Measurements from ENCODE around the gene OLFM1. TPM values are rescaled to one million over a fixed set of nuclear protein-coding genes. Genes with fewer than 3 reads are reported as not detected.
"Not testable (repeated sequence)": the region's sequence is repeated elsewhere in the genome, so short reads cannot be mapped to it uniquely, and the experiment has no call there.

The OLFM1 gene
- polyA plus RNA-seq, 3 donors, result 6.5 to 24.8 (median 15.2) TPM

GRCh38 chr9:135155396-135155795 is 67.9 kb downstream of the OLFM1 start:
- no peak overlapping the region for H3K27ac ChIP-seq (ENCODE audit: low read depth, low read length)
- WGBS, 3 donors, result 78 to 81% (median 80%) methylated on average over 6 of the region's 6 CpGs

DNA sequence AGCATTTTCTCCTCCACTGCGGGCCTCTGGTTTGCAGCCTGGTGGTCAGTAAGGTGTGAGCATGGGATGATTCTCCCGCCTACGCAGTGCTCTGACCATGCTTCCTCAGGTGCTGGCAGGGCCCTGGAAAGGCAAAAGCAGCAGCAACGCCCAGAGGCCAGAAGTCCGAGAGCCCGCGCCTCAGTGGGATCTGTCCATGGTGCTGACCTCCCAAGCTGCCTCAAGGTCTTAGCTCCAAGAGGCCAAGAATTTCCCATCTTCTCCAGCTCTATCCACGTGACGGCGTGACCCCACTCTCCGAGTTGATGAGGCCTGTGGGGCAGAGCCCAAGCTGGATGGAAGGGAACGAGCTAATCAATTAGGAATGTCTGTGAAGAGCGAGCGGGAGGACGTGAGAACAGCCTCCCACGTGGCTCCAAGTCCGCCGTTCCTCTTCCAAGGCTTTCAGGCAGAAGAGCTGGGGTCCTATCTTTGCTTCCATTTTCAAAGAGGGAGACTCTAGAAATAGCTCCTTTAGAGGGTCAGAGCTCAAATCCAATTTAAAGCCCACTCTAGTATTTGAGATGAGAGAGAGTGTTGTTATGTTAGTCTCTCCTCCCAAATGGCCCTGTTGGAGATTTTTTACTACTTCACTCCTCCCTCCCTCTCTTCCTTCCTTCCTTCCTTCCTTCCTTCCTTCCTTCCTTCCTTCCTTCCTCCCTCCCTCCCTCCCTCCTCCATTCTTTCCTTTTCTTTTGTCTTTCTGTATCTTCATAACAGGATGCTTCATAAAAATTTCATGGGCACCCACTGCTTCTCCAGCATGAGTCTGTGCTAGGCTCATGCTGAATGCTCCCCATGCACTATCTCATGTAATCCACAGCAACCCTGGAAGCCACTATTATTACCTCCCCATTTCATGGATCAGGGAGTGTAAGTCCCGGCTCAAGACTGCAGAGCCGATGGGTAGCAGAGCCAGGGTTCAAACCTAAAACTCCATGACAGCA is 69.3 kb downstream of the OLFM1 start:
- 26 to 29% (median 27%) methylated on average over 20 of the region's 20 CpGs for WGBS, 3 donors
- H3K27ac ChIP-seq (ENCODE audit: low read depth, low read length), result no peak overlapping the region

GRCh38 chr9:135157856-135158563 is 70.5 kb downstream of the OLFM1 start:
- H3K27ac ChIP-seq (ENCODE audit: low read depth, low read length), result no peak overlapping the region
- WGBS, 3 donors, result 72 to 77% (median 72%) methylated on average over 9 of the region's 9 CpGs

GRCh38 chr9:135158564-135158937 is 71.1 kb downstream of the OLFM1 start:
- 76 to 79% (median 79%) methylated on average over 6 of the region's 6 CpGs for WGBS, 3 donors
- no peak overlapping the region for H3K27ac ChIP-seq (ENCODE audit: low read depth, low read length)

- 66 to 87% (median 75%) methylated on average over 11 of the region's 11 CpGs for WGBS, 3 donors
Observed at GRCh38 chr9:135159801-135160200, 72.3 kb downstream of the OLFM1 start.

GRCh38 chr9:135160862-135161261 is 73.4 kb downstream of the OLFM1 start:
- no peak overlapping the region for H3K27ac ChIP-seq (ENCODE audit: low read depth, low read length)
- WGBS, 3 donors, result 71 to 79% (median 77%) methylated on average over 7 of the region's 7 CpGs

More at GRCh38 chr9:135159801-135160200, 72.3 kb downstream of the OLFM1 start:
- no peak overlapping the region for H3K27ac ChIP-seq (ENCODE audit: low read depth, low read length)

GRCh38 chr9:135162599-135162998 is 75.1 kb downstream of the OLFM1 start:
- H3K27ac ChIP-seq (ENCODE audit: low read depth, low read length), result not testable (repeated sequence)
- 86 to 90% (median 87%) methylated on average over 14 to 15 of the region's 15 CpGs for WGBS, 3 donors

GRCh38 chr9:135163023-135163780 is 75.7 kb downstream of the OLFM1 start:
- H3K27ac ChIP-seq (ENCODE audit: low read depth, low read length), result no peak overlapping the region
- WGBS, 3 donors, result 69 to 78% (median 77%) methylated on average over 11 of the region's 11 CpGs

DNA sequence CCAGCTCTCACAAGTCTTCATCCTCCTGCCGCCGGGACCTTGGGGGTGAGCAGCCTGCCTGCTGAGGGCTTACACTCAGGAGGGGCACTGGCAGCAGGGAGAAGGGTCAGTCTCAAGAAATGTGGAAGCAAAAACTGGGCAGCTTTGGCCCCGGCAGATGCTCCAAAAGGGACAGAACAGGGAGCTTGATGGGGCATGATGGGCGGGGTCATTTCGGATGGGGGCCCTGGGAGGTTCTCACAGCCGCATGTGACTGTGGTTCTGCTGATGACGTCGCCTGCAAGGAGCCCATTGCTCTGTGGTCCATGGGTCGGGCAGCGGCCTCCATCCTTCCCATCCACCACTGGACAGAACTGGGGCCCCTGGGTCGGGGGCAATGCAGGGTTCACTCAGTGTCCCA is 76.6 kb downstream of the OLFM1 start:
- no peak overlapping the region for H3K27ac ChIP-seq (ENCODE audit: low read depth, low read length)
- 74 to 86% (median 83%) methylated on average over 11 of the region's 11 CpGs for WGBS, 3 donors

DNA sequence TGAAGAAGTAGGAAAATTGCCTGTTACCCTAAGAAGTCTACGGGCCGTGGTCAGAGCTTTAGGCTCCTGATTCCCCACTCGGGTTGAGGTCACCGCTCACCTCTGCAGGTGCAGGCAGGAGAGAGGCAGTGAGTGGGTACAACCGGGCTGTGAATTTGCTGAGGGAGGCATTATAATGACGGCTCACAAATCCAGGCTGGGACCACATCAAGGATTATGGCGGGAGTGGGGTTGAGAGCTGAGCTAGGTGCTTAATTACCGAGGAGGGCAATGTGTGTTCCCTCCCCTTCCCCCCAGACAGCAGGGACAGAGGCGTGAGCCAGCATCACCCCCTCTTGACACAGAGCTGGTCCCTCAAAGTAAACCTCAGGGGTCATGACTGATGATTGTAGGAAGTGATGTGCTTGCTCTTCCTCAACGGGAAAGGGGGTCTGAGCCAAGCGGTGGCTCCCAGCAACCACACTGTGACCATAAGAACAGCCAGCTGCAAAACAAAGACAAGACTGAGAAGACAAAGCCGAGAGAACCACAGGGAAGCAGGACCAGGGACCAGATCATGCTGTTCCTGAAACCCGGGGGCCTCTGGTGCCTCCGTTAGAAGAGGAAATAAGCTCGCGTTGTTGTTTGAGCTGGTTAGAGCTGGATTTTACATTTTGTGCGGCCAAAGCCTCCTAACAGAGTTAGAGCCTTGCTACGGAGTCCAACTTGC is 77.7 kb downstream of the OLFM1 start:
- H3K27ac ChIP-seq (ENCODE audit: low read depth, low read length), result no peak overlapping the region
- WGBS, 3 donors, result 63 to 71% (median 69%) methylated on average over 18 of the region's 18 CpGs

DNA sequence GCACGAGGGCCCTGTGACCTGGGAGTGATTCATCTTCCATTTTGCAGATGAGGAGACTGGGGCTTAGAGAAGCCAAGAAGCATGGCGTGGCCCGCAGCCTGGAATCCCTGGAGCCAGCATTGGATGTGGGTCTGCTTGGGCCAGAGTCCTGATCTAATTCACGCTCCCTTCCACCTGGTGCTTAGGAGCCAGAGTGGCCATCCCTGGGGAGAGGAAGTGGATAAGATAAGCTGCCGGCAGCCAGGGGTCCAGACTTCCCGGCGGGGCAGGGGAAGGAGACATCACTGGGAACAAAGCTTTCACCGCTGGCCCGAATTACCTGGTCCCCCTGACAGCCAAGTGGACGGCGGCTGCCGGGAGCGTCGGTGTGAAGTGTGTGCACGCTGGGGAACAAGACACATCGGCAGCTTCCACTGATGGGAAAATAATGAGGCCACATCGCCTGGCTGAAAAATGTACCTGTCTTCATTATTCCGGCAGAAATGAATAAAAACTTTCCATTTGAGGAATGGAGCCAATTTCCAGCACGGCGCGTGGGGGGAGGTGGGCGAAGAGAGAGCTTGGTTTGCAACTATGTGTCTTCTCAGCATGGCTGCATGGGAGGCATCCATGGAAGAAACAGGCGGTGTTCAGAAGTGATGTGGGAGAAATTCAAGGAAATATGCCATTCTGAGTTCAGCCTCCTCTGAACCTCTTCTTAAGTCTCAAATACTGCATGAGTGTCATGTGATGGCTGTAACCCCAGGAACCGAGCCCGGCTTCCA is 78.5 kb downstream of the OLFM1 start:
- WGBS, 3 donors, result 60 to 72% (median 68%) methylated on average over 25 of the region's 25 CpGs
- H3K27ac ChIP-seq (ENCODE audit: low read depth, low read length), result no peak overlapping the region

DNA sequence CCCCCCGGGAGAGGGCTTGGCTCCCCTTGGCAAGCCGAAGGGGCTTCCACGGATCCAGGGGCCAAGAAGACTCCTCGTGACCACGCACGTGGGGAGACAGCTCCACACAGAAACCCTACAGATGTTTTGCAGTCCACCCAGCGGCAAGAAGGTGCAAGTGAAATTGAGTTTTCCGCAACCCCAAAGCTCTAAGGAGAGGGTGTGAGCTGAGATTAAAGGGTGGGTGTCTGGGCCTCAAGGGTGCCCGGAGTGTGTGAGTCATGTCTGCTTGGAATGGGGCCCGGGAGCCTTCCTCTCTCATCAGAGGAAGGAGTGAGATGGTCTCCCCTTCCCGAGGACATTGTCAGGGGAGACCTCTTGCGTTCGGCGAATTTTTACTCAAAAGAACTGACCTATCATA is 79.1 kb downstream of the OLFM1 start:
- WGBS, 3 donors, result 79 to 83% (median 81%) methylated on average over 14 of the region's 14 CpGs
- H3K27ac ChIP-seq (ENCODE audit: low read depth, low read length), result no peak overlapping the region

DNA sequence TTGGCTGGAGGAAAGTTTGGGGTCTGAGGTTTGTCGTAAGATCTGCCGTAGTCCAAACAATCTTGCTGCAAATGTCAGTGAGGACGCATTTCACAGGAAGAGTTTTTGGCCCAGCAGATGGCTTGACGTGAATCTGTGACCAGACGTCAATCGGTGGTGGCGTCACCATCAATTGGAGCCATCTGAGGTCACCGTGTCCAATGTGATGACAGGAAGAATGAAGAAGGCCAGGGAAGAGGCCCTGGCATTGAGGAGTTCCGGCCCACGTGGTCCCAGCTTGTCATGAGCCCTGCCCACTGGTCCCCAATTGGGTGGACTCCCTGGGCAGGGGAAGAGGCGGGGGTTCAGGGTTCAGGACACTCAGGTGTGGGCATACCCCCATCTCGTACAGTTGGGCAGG is 79.9 kb downstream of the OLFM1 start:
- WGBS, 3 donors, result 79 to 86% (median 85%) methylated on average over 12 of the region's 12 CpGs
- H3K27ac ChIP-seq (ENCODE audit: low read depth, low read length), result no peak overlapping the region

DNA sequence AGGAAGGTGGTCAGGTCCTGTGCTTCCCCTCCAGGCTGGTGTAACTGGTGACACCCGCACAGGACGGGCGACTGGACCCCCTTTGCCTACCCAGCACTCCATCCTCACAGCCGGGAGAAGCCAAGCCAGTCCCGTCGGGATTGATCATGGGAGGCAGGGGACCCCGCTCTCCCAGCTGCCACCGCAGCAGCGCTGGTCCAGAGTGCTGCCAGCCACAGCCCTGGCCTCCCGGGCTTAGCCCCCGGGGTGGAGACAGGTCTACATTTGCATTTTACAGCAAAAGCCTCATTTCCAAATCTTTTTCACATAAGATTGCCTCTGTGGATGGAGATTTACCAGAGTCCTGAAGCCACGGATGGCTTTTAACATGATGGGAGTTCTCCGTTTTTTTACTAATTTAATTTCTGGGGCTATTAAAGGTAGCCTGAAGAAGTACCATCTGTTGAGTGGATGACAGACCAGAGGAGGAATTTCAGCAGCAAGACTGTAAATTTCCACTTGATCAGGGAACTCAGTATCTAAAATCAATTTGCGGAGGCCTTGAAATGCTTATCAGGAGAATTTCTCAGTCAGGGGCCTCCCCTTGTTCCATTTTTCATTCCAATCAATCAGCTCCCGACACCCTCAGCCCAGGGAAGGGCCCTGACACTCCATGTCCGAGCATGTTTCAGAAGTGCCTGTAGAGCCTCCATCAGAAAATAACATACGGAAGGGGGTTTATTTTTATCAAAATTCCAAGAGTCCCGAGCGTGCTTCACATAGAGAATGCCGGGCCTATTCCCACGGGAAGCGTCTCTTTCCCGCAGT is 80.6 kb downstream of the OLFM1 start:
- WGBS, 3 donors, result 39 to 80% (median 80%) methylated on average over 23 of the region's 23 CpGs
- no peak overlapping the region for H3K27ac ChIP-seq (ENCODE audit: low read depth, low read length)

- 82 to 90% (median 87%) methylated on average over 10 of the region's 10 CpGs for WGBS, 3 donors
- H3K27ac ChIP-seq (ENCODE audit: low read depth, low read length), result no peak overlapping the region
Observed at GRCh38 chr9:135169709-135170226, 82.3 kb downstream of the OLFM1 start.

DNA sequence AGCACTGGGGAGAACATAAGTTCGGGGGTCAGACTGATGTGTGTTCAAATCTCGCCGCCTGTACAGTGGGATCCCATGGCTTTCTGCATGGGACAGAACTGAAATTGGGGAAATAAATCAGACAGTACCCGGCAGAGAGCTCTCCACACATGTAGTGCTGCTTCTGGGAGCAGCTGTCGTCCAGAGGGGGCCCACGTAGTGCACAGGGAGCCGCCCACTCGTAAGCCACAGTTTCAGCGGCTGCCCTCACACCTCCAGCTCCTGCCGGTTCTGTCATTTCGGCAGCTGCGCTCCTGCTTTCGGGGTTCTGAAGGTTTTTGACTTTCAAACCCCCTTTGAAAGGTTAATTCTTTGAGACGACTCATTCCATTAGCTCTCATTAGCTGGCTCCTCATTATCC is 83.1 kb downstream of the OLFM1 start:
- 63 to 70% (median 66%) methylated on average over 14 of the region's 14 CpGs for WGBS, 3 donors
- H3K27ac ChIP-seq (ENCODE audit: low read depth, low read length), result no peak overlapping the region
